Kidney tubule cell (primary cell): ENCODE measurements around the gene DDX52.

ENCODE experiments used
- DNase-seq: peaks from one replicate; pipeline ENCODE4 v3.0.0-alpha.2; 2018; ENCODE audit warnings: low spot score

DDX52 gene

DNA sequence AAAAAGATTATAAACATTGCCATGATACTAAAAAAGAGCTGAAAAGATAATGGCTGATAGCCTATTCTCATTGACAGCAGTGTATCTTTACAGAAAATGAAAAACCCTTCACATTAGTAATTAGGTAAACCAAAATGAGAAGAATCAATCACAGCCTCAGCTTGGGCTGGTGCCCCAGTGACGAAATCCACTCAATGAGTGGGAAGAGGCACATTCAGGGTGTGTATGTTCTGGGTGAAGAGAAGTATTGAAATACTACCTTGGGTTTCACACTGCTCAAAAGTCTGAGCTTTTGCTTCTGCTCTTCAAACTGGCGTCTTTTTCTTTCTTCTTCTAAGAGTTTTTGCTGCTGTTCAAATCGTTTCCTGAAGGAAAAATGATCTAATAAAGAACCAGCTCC is 58.2 kb downstream of the DDX52 start:
- DNase-seq, result no peak

DNA sequence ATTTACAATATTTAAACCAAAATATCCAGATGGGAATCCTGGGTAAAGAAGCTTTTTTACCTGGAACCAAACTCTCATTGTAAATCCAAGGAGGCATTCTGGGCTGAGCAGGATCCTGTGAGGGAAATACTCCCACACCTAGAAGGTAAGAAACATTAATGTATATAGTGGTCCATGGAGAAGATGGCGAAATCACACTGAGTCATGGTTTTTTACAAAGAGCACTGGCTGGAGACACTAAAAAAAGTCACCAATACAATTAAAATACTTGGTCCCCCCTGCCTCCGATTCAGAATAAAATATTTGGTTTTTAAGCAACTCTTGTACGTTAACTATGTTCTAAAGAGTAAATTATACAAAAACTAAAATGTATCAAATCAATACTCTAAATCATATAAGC is 67.0 kb downstream of the DDX52 start:
- DNase-seq, result no peak

GRCh38 chr17:37574427-37574826 is 68.8 kb downstream of the DDX52 start:
- no peak for DNase-seq

DNA sequence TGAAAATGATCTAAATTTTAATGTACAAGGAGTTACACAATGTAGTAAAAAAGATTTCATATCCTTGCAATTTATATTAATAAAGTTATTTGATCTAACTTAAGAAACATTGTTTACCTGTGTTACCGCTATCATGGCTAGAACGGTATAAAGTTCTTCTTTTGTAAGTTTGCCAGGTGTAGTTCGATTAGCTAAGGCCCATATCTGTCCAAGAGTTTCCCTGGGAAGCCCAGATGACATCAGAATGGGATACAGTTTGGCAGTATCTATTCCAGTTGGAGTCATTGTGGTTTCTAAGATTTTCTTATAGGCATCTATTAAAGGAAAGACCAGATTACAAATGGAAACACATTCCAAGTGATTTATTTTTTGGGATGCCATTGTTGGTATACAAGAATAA is 71.6 kb downstream of the DDX52 start:
- DNase-seq, result no peak

- DNase-seq, result peak; percentile 87
These were observed 72.6 kb downstream of the DDX52 start for GRCh38 chr17:37570527-37571093.

DNA sequence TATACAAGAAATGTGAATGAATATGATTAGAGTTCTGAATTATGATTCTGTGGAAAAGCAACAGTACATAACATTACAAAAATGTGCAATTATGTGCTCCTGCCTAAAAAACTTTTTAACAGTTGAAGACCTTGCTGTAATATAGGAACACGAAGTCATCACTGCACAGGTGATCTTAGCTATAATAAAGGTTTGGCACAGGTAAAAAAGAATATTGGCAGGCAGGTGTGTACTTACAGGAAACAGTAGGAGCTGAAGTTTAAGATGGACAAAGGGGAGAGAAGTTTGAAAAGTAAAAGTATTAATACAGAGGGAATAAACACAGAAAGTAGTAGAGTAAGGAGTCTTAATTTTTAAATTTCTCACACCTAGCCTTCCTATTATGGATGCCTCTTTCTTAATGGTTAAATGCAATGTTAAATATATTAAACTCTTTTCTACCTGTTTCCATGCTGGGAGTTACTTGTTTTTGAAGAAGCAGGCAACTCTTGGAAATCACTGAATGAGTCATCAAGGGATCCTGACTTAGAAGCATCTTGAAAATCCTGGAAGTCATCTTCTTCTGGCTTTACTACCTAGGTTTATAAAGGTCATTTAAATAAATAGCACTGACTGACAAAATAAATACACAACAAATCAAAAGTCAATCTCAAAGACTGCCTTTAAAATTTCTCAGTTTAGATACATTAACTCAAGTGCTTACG is 74.7 kb downstream of the DDX52 start:
- no peak for DNase-seq

DNA sequence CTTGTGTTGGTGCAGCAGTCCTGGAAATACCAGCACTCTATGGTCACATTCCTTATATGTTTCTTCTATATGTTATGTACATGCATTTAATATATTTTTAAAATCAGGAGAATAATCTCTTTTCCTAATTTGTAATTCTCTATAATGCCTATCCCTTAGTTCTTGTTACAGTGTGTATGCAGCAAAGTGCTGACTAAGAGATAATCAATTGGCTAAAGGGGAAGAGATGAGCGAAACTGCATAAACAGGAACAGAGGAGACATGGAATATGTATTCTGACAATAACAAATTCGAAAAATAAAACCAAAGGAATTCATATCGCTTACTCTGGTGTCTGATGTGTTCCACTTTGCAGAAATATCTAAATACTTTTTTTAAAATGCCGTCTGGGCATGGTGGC is 75.7 kb downstream of the DDX52 start:
- DNase-seq, result no peak

- no peak for DNase-seq
These were observed 76.1 kb downstream of the DDX52 start for GRCh38 chr17:37567137-37567536.

GRCh38 chr17:37564252-37564651 is 79.0 kb downstream of the DDX52 start:
- no peak for DNase-seq

DNA sequence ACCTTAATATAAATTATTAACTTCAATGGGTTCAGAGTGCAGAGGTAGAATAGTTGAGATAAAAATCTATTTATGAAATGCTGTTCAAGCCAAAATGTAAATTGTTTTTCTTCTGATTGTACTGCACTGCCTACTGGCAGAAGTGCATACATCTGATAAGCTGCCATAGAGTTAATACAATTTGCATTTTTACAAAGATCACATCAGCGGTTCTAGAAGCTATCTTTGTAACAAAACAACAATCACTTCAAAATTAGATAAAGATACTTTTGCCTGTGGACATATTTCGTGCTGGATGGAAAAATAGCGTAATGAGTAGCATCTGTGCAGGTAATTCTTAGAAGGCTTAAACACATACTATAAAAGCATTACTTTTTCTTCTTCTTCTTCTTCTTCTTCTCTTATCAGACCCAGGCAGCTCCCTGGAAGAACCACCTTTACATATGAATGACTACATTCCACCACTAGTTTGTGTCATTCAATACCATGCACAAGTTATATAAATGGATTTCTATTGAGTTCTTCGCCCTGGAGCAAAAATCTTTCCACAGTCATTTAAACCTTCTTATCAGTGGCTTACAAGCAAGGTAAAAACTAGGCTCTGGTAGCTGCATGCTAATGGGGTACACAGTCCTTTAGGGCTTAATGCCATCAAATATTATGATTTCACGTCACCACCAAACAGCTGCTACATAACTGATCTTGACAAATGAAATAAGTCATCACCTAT is 81.1 kb downstream of the DDX52 start:
- no peak for DNase-seq
